ENCODE measurements around the gene HAO2.

The HAO2 gene

DNA sequence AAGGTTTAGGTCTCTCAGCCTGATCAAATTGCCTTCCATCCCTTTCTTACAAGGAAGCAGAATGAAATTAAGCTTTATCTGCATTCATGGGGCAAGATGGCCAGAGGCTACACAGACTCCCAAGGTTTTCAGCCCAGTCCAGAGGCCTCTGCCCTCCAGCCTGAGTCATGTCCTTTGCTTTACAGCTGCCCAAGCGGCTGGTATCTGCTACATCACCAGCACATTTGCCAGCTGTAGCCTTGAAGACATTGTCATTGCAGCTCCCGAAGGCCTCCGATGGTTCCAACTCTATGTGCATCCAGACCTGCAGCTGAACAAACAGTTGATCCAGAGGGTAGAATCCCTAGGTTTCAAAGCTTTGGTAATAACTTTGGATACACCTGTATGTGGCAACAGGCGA lies 16.0 kb downstream of the HAO2 start:
- no peak for DNase-seq

GRCh38 chr1:119385650-119386049 lies 17.1 kb downstream of the HAO2 start:
- DNase-seq: no peak

DNA sequence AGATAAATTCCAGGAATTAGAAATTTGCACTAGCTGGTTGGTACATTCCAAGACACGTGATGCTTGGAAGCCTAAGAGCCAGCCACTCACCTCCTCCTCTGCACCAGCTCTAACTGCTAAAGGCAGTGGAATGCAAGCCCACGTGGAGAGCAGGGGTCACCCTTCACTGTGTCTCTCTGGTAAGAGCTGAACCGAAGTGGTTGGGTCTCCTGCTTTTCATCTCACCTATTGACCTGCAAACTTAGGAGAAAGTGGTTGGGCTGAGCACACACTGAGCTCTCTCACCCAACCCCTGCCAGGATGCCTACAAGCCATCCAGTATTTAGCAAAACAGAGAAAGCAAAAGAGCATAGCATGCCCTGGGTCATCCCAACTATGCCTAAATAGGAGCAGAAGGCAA lies 19.3 kb downstream of the HAO2 start:
- no peak for DNase-seq

- DNase-seq: no peak
Measured at GRCh38 chr1:119388450-119388849, 19.9 kb downstream of the HAO2 start.

GRCh38 chr1:119390526-119390925 lies 21.9 kb downstream of the HAO2 start:
- no peak for DNase-seq

GRCh38 chr1:119391749-119392148 lies 23.2 kb downstream of the HAO2 start:
- DNase-seq: no peak

GRCh38 chr1:119394085-119394484 lies 25.5 kb downstream of the HAO2 start:
- no peak for DNase-seq

DNA sequence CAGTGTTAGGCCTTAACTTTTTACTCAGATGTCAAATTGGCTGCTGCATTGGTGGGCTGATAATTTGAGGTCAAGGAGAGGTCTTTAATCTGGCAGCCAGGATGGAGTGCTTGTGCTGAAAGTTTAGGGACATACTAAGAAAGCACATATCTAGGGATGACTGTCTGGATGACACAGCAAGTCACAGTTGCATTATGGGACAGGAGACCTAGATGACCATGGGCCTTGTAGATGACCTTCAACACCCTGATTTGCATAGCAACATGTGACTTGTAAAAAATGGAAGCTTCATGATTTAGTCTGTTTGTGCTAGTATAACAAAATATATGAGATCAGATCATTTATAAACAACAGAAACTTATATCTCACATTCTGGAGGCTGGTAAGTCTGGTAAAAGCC lies 28.4 kb downstream of the HAO2 start:
- no peak for DNase-seq

- DNase-seq: no peak
Measured at GRCh38 chr1:119397986-119398385, 29.4 kb downstream of the HAO2 start.

GRCh38 chr1:119404736-119405135 lies 36.2 kb downstream of the HAO2 start:
- DNase-seq: no peak

DNA sequence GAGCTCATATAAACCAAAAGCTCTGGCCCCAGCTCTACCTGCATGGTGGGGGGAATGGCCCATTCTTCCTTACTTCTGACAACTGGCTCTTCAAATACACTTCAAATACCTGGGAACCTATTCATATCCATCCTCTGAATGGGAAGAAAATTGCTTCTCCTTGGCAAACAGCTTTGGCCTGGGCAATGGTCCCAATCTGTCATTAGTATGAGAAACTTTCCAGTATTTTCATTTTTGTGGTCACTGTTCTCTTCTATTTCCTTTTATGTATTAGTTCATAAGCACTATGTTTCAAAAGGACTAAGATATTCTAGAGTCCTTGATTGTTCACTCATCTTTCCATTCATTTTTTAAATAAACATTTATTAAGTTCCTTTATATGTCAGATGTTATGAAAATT lies 41.1 kb downstream of the HAO2 start:
- DNase-seq: no peak

GRCh38 chr1:119410961-119411360 lies 42.4 kb downstream of the HAO2 start:
- DNase-seq: no peak

DNA sequence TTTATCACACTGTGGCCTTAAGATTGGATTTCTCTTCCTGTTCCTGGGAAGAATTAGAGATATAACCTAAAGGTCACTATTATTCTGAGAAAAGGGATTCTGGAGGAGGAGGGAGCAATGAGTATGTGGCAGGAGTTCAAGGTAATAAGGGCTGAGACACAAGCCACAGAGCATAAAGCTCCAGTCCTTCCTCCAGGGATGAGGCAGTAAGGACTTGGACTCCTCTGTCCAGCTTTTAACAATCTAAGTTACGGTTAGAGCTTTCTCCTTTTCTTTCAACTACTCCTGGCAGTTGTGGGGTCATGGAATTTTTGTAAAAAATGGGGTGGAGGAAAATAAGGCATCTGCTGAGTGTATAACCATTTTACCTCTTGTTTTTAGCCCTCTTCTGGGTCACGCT lies 46.4 kb downstream of the HAO2 start, which contains the start of gene HSD3B2:
Gene HSD3B2, plus strand, starts transcription at position 201 of the 400 bp plus-strand sequence. CDS start 270 bp downstream, outside the sequence.
- no peak for DNase-seq

GRCh38 chr1:119416006-119416640 lies 47.5 kb downstream of the HAO2 start:
- no peak for DNase-seq

GRCh38 chr1:119419109-119419508 lies 50.5 kb downstream of the HAO2 start:
- no peak for DNase-seq

- DNase-seq: no peak
Measured at GRCh38 chr1:119420638-119421037, 52.1 kb downstream of the HAO2 start.

DNA sequence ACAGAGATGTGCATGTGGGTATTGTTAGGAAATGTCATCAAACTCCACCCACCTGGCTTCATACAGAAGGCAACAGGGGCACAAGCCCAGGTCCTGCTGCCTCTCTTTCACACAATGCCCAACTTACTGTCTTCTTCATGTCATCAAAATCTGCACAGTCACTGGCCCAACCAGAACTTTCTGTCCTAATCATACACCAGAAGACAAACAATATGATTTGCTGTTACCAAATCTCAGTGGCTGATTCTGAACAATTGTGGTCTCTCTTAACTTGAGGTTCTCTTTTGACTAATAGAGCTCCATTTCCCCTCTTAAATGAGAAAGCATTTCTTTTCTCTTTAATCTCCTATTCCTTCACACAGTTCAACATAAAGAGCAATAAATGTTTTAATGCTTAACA lies 54.0 kb downstream of the HAO2 start:
- no peak for DNase-seq

DNA sequence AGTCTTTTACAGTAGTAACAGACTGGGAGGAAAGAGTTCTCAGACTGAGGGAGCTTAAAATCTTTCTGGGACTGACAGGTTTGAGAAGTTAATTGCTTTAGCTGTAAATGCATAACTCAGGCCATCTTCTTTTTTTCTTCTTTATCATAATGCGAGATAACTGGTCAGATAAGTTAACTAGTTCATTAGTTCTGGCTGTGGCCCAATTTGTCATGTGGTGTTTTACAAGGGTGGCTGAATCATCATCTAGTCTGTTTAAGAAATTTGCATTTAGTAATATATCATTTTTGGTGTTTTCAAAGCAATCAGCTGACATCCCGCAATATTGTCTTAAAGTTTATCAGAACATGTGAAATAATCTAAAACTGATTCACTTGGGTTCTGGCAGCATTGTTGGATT lies 60.4 kb downstream of the HAO2 start:
- no peak for DNase-seq

- DNase-seq: no peak
Measured at GRCh38 chr1:119429687-119430086, 61.1 kb downstream of the HAO2 start.

DNA sequence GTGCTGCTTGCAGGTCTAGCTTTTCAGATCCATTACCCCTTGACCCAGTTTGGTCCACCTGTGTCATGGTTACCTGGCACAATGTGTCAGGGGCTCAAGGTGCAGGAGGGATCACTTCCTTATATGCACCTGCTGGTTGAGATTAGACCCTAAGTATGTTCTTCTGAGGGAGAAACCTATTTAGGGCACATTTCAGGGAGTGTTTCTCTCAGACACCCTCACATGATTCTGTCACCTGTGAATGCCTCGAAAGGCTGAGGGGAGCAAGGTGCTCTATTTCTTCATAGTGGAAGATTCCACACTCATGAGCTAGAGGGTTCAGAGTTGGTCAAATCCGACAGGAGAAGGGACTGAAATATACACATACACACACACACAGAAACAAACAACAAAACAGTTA lies 61.9 kb downstream of the HAO2 start:
- no peak for DNase-seq

GRCh38 chr1:119431836-119432235 lies 63.3 kb downstream of the HAO2 start:
- DNase-seq: no peak

DNA sequence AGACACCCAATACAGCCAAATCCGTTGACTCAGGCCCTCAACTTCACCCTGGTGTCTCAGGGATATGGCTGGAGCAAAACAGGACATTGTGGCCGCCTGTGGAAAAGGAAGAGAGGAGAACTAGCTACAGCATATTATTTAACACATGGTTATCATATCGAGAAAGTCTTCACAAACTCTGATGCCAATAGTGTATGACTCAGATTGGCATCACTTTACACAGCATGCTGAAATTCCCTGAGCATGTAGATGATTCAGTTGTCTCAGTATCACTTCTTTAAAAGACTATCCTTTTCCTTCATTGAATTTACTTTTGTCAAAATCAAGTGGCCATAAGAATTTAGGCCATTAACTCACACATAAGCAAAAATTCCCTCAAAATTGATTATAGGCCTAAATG lies 66.5 kb downstream of the HAO2 start:
- DNase-seq: no peak

GRCh38 chr1:119438761-119439160 lies 70.2 kb downstream of the HAO2 start:
- DNase-seq: no peak

GRCh38 chr1:119440721-119441307 lies 72.2 kb downstream of the HAO2 start:
- DNase-seq: no peak

DNA sequence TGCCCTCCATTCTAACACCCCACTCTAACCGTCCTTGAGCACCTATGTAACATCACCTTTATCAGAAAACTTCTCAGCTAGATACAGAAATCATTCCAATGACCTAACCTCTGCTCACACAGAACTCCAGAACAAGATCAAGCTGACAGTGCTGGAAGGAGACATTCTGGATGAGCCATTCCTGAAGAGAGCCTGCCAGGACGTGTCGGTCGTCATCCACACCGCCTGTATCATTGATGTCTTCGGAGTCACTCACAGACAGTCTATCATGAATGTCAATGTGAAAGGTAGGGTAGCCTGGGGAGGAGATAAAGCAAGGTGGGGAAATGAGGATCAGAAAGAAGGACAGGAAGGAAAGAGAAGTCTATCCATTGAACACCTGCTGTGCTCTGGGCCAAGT lies 74.2 kb downstream of the HAO2 start:
- DNase-seq: no peak

Measured in NCI-H446 treated with DMSO at 0.1 percent for 48 hours (cell line).